Vagina (tissue), 2 donors: ENCODE results near the gene C9orf50. TPM values are rescaled to one million over a fixed set of nuclear protein-coding genes. Genes with fewer than 3 reads are reported as not detected.

Source experiments
- DNase-seq, 2 donors: peaks; one replicate each; pipeline ENCODE4 v3.0.0-alpha.2; 2017; ENCODE audit errors: extremely low spot score in 2 of 2
- H3K27ac ChIP-seq: fragments of 200-600 bp; sonication (generic); one replicate; pipeline ENCODE4 v1.5.1; 2019
- H3K27me3 ChIP-seq: fragments of 200-600 bp; sonication (generic); one replicate; pipeline ENCODE4 v1.5.1; 2019
- H3K36me3 ChIP-seq, 2 donors: fragments of 200-600 bp; sonication (generic); one replicate each; pipeline ENCODE4 v1.5.1; 2017 to 2019
- H3K4me1 ChIP-seq: fragments of 200-600 bp; sonication (generic); one replicate; pipeline ENCODE4 v1.5.1; 2019
- H3K4me3 ChIP-seq, 2 donors: fragments of 200-600 bp; sonication (generic); 1 replicate in 1 of 2; 2 replicates in 1 of 2; pipeline ENCODE4 v1.5.1; 2016 to 2019
- H3K9me3 ChIP-seq: fragments of 200-600 bp; sonication (generic); one replicate; pipeline ENCODE4 v1.5.1; 2019
- CTCF ChIP-seq, 3 experiments: fragments of 450-650 bp in 2 of 3; fragments of 200-600 bp in 1 of 3; sonication (generic) in 1 of 3; IDR thresholded peaks; one replicate each; pipeline ENCODE4 v1.5.1; 2017 to 2019; ENCODE audit warnings: antibody characterized with exemption in 3 of 3, mild to moderate bottlenecking in 2 of 3, moderate library complexity in 2 of 3
- POLR2A ChIP-seq, 2 donors: fragments of 450-650 bp; IDR thresholded peaks; one replicate each; pipeline ENCODE4 v1.6.1; 2017; ENCODE audit warnings: antibody characterized with exemption in 2 of 2, mild to moderate bottlenecking in 2 of 2, moderate library complexity in 2 of 2
- POLR2AphosphoS5 ChIP-seq, 2 donors: sonication (generic); formaldehyde crosslinking; IDR thresholded peaks; one replicate each; pipeline ENCODE4 v1.9.0; 2017; ENCODE audit warnings: antibody characterized with exemption in 2 of 2, mild to moderate bottlenecking in 2 of 2, low read depth in 1 of 2; ENCODE audit not compliant: insufficient read depth in 1 of 2
- intact Hi-C: fragments of 100-400 bp; cut with DNase I; formaldehyde crosslinking; loops from one replicate; pipeline ENCODE4 v1.15.1; 2023
- total RNA-seq: library from RNA; depleted of rRNA; stranded (reverse); fragments of >200 nt; gene quantifications from one replicate; pipeline ENCODE4 v1.2.3, GENCODE V29; 2016

Gene C9orf50
- total RNA-seq, 1 donor from 2014 or later, result not detected

GRCh38 chr9:129609486-129610212 lies 11.3 kb downstream of the C9orf50 start:
- Histone ChIP-seq H3K27me3 (no peaks in the 10 kb centered on the region), H3K9me3 (no peaks in the 10 kb centered on the region), H3K27ac (peak overlapping the region; percentile 95), H3K36me3 (no peaks in the 10 kb centered on the region), H3K4me1 (peaks cover 52% of the 10 kb centered on the region), H3K4me3 (peak overlapping the region; percentile 54 to 75)
- intact Hi-C loops, result loop anchor here (1.0 to 10.0 kb wide), 6 partner anchors 40 to 471 kb away; no protein-coding TSS in a partner anchor
- DNase-seq, result no peak
- TF ChIP-seq POLR2A (IDR thresholded peaks at IDR 0.05) (no peak), CTCF (IDR thresholded peaks at IDR 0.05) (no peak), POLR2AphosphoS5 (IDR thresholded peaks at IDR 0.05; ENCODE audit: insufficient read depth in 1 of 2, low read depth in 1 of 2) (no peak)

- no peak overlapping the region for H3K4me3 ChIP-seq
- peaks cover 52% of the 10 kb centered on the region for H3K4me1 ChIP-seq
- H3K27ac ChIP-seq, result peak overlapping the region; percentile 95
- intact Hi-C loops, result loop anchor here (5.0 to 10.0 kb wide), 3 partner anchors 54 to 272 kb away; no protein-coding TSS in a partner anchor
- no peak for DNase-seq
- no peaks in the 10 kb centered on the region for H3K36me3 ChIP-seq
- no peaks in the 10 kb centered on the region for H3K9me3 ChIP-seq
- no peaks in the 10 kb centered on the region for H3K27me3 ChIP-seq
- TF ChIP-seq POLR2AphosphoS5 (IDR thresholded peaks at IDR 0.05; ENCODE audit: insufficient read depth in 1 of 2, low read depth in 1 of 2), result no peak
- no peak for TF ChIP-seq POLR2A (IDR thresholded peaks at IDR 0.05)
- no peak for TF ChIP-seq CTCF (IDR thresholded peaks at IDR 0.05)
These were observed 12.1 kb downstream of the C9orf50 start for GRCh38 chr9:129608561-129609481.

GRCh38 chr9:129607027-129607387 lies 13.9 kb downstream of the C9orf50 start:
- Histone ChIP-seq H3K27ac (peak overlapping the region; percentile 95), H3K9me3 (no peaks in the 10 kb centered on the region), H3K4me1 (peaks cover 52% of the 10 kb centered on the region), H3K27me3 (no peaks in the 10 kb centered on the region), H3K36me3 (no peaks in the 10 kb centered on the region), H3K4me3 (no peak overlapping the region)
- TF ChIP-seq CTCF (IDR thresholded peaks at IDR 0.05) (no peak), POLR2AphosphoS5 (IDR thresholded peaks at IDR 0.05; ENCODE audit: insufficient read depth in 1 of 2, low read depth in 1 of 2) (no peak), POLR2A (IDR thresholded peaks at IDR 0.05) (no peak)
- intact Hi-C loops, result loop anchor here (5.0 to 10.0 kb wide), 3 partner anchors 52 to 270 kb away; no protein-coding TSS in a partner anchor
- no peak for DNase-seq

GRCh38 chr9:129606161-129607026 lies 14.5 kb downstream of the C9orf50 start:
- DNase-seq, result no peak
- Histone ChIP-seq H3K36me3 (no peaks in the 10 kb centered on the region), H3K4me1 (peaks cover 50% of the 10 kb centered on the region), H3K9me3 (no peaks in the 10 kb centered on the region), H3K27ac (peak overlapping the region; percentile 95), H3K27me3 (no peaks in the 10 kb centered on the region), H3K4me3 (no peak overlapping the region)
- intact Hi-C loops, result loop anchor here (5.0 to 10.0 kb wide), 3 partner anchors 52 to 269 kb away; no protein-coding TSS in a partner anchor
- no peak for TF ChIP-seq POLR2A (IDR thresholded peaks at IDR 0.05)
- TF ChIP-seq POLR2AphosphoS5 (IDR thresholded peaks at IDR 0.05; ENCODE audit: insufficient read depth in 1 of 2, low read depth in 1 of 2), result no peak
- no peak for TF ChIP-seq CTCF (IDR thresholded peaks at IDR 0.05)
